Lung (tissue), 12 donors: Measurements from ENCODE around the gene MTIF2. TPM values are rescaled to one million over a fixed set of nuclear protein-coding genes. Genes with fewer than 3 reads are reported as not detected.
A peak's percentile ranks its signal among the peaks of the same experiment; 100 is the strongest.

Experiments
- ATAC-seq: fragments of 200-7000 bp; cut with Tn5 transposase; one replicate; pipeline ENCODE4 v1.9.1; 2020; ENCODE audit warnings: moderate number of reproducible peaks; ENCODE audit not compliant: insufficient read depth, low FRiP score
- DNase-seq, 3 donors: peaks; one replicate each; pipeline ENCODE4 v3.0.0-alpha.2; 2013 to 2017
- H3K27ac ChIP-seq, 2 donors: one replicate each; pipeline ENCODE4 v1.5.1; 2013; ENCODE audit warnings: mild to moderate bottlenecking in 2 of 2, moderate library complexity in 2 of 2, control low read depth in 1 of 2, inconsistent platforms in 1 of 2, low read depth in 1 of 2, low read length in 1 of 2
- H3K27me3 ChIP-seq, 3 donors: one replicate each; pipeline ENCODE4 v1.5.1; 2013; ENCODE audit warnings: low read length in 2 of 3; ENCODE audit not compliant: control insufficient read depth in 3 of 3, insufficient read depth in 3 of 3
- H3K36me3 ChIP-seq, 4 donors: one replicate each; pipeline ENCODE4 v1.5.1; 2013; ENCODE audit warnings: low read length in 4 of 4, mild to moderate bottlenecking in 1 of 4, moderate library complexity in 1 of 4; ENCODE audit not compliant: control insufficient read depth in 4 of 4, insufficient read depth in 4 of 4
- H3K4me1 ChIP-seq, 5 donors: one replicate each; pipeline ENCODE4 v1.5.1; 2013; ENCODE audit warnings: low read length in 5 of 5, mild to moderate bottlenecking in 2 of 5, moderate library complexity in 1 of 5; ENCODE audit not compliant: control insufficient read depth in 5 of 5, insufficient read depth in 5 of 5
- H3K4me3 ChIP-seq: one replicate; pipeline ENCODE4 v1.5.1; 2013; ENCODE audit warnings: mild to moderate bottlenecking, control low read depth, moderate library complexity
- H3K9ac ChIP-seq, 2 donors: one replicate each; pipeline ENCODE4 v1.5.1; 2013; ENCODE audit warnings: low read length in 2 of 2, control low read depth in 1 of 2; ENCODE audit not compliant: insufficient read depth in 1 of 2
- H3K9me3 ChIP-seq, 4 donors: one replicate each; pipeline ENCODE4 v1.5.1; 2013; ENCODE audit warnings: low read length in 3 of 4, mild to moderate bottlenecking in 1 of 4, moderate library complexity in 1 of 4; ENCODE audit not compliant: control insufficient read depth in 4 of 4, insufficient read depth in 3 of 4
- CTCF ChIP-seq: IDR thresholded peaks from 2 replicates; pipeline ENCODE4 v1.5.1; 2012; ENCODE audit warnings: mild to moderate bottlenecking; ENCODE audit errors: control extremely low read depth, extremely low read depth
- WGBS, 2 donors: extraction: QIAGEN DNeasy Blood & Tissue Kit; methylation state at CpG; one replicate each; pipeline ENCODE4 v1.1.7; 2013; 5-methylcytosine and 5-hydroxymethylcytosine counted together
- polyA plus RNA-seq, 2 donors: library from polyadenylated mRNA; stranded (reverse); fragments of 200-250 nt; gene quantifications; one replicate each; pipeline ENCODE4 v1.2.1, GENCODE V29; 2013
- total RNA-seq, 2 donors: library from RNA; depleted of rRNA in 1 of 2; stranded (reverse); fragments of >200 nt in 1 of 2; gene quantifications; one replicate each; pipeline ENCODE4 v1.2.1, GENCODE V29; 2014 to 2021
- donor health status: control.
- donor health status: control.
- donor health status: Bipolar disorder and iron deficiency.
- donor health status: healthy.
- donor health status: DM: yes; HTN: yes; CAD: no.

Gene MTIF2
- total and polyA plus RNA-seq, 4 donors: 16.4 to 26.3 (median 21.2) TPM

GRCh38 chr2:55233658-55233940 lies 35.4 kb downstream of the MTIF2 start:
- WGBS, 2 donors: 76 to 79% methylated on average over 7 of the region's 7 CpGs
- DNase-seq: no peak
- Histone ChIP-seq H3K27ac (peak overlapping the region in 1 of 2 donors; percentile 45), H3K27me3 (no peaks in the 10 kb centered on the region), H3K4me1 (peaks cover 0 to 18% (median 7%) of the 10 kb centered on the region in 5 donors), H3K9ac (peak overlapping the region in 1 of 2 donors; percentile 95), H3K36me3 (peaks cover 9 to 29% (median 24%) of the 10 kb centered on the region in 4 donors), H3K4me3 (peak overlapping the region; percentile 95), H3K9me3 (no peaks in the 10 kb centered on the region)
- TF ChIP-seq CTCF: no peak
- ATAC-seq: no peak

GRCh38 chr2:55232863-55233657 lies 36.0 kb downstream of the MTIF2 start:
- H3K4me1 ChIP-seq: peaks cover 0 to 18% (median 7%) of the 10 kb centered on the region in 5 donors
- peak overlapping the region; percentile 93 to 98 for H3K27ac ChIP-seq
- no peak for TF ChIP-seq CTCF
- ATAC-seq (peak; percentile 14), DNase-seq (peak in 2 of 3 donors; percentile 18 to 39)
- 6% methylated on average over 33 of the region's 33 CpGs for WGBS, 2 donors
- H3K9me3 ChIP-seq: no peaks in the 10 kb centered on the region
- peak overlapping the region; percentile 95 for H3K4me3 ChIP-seq
- H3K9ac ChIP-seq: peak overlapping the region; percentile 95 to 97
- H3K27me3 ChIP-seq: no peaks in the 10 kb centered on the region
- peaks cover 8 to 30% (median 24%) of the 10 kb centered on the region in 4 donors for H3K36me3 ChIP-seq

GRCh38 chr2:55232084-55232862 lies 36.8 kb downstream of the MTIF2 start, which contains the start of the genes CLHC1 and RPS27A:
CLHC1 (minus strand) TSS chr2:55232293; CDS start chr2:55222411, 9,882 bp downstream.
RPS27A (plus strand) TSS chr2:55232688; CDS start chr2:55232825, 137 bp downstream.
- Histone ChIP-seq H3K9ac (peak within 1 kb of the TSS; percentile 95 to 97), H3K27me3 (no peaks in the 10 kb centered on the region), H3K9me3 (no peaks in the 10 kb centered on the region), H3K36me3 (peaks cover 6 to 30% (median 24%) of the 10 kb centered on the region in 4 donors), H3K4me1 (peaks cover 0 to 18% (median 7%) of the 10 kb centered on the region in 5 donors), H3K27ac (peak within 1 kb of the TSS; percentile 93 to 98), H3K4me3 (peak within 1 kb of the TSS; percentile 95)
- DNase-seq (peak; percentile 94 to 99 (median 97)), ATAC-seq (peak; percentile 95)
- WGBS, 2 donors: 0% methylated on average over 37 of the region's 37 CpGs
- no peak for TF ChIP-seq CTCF
